Mesenchymal stem cell (in vitro differentiated cells and primary cell): ENCODE data around the gene POMC.
"Not testable (repeated sequence)": the region's sequence is repeated elsewhere in the genome, so short reads cannot be mapped to it uniquely, and the experiment has no call there.

Experiments
- DNase-seq: peaks from one replicate; pipeline ENCODE4 v3.0.0-alpha.2; 2013
- H2AFZ ChIP-seq: one replicate; pipeline ENCODE4 v1.6.1; 2013; ENCODE audit warnings: low read depth, mild to moderate bottlenecking, control low read depth, inconsistent platforms, low read length, moderate library complexity
- H2AK5ac ChIP-seq: 2 replicates; pipeline ENCODE4 v1.6.1; 2013; ENCODE audit warnings: low read length, moderate library complexity, mild to moderate bottlenecking, inconsistent platforms; ENCODE audit not compliant: severe bottlenecking
- H2BK120ac ChIP-seq: one replicate; pipeline ENCODE4 v1.6.1; 2013; ENCODE audit warnings: low read depth, mild to moderate bottlenecking, inconsistent platforms, low read length, moderate library complexity
- H2BK12ac ChIP-seq, 2 experiments: one replicate each; pipeline ENCODE4 v1.6.1; 2013; ENCODE audit warnings: inconsistent platforms in 2 of 2, low read length in 2 of 2, mild to moderate bottlenecking in 2 of 2, moderate library complexity in 2 of 2, control low read depth in 1 of 2
- H2BK15ac ChIP-seq: one replicate; pipeline ENCODE4 v1.6.1; 2013; ENCODE audit warnings: mild to moderate bottlenecking, low read depth, inconsistent platforms; ENCODE audit not compliant: poor library complexity, severe bottlenecking
- H2BK5ac ChIP-seq: 2 replicates; pipeline ENCODE4 v1.6.1; 2013; ENCODE audit warnings: low read depth, mild to moderate bottlenecking, low read length, control low read depth, inconsistent platforms; ENCODE audit not compliant: poor library complexity, severe bottlenecking
- H3K14ac ChIP-seq, 2 experiments: one replicate each; pipeline ENCODE4 v1.6.1; 2013; ENCODE audit warnings: inconsistent platforms in 2 of 2, low read length in 2 of 2, control low read depth in 1 of 2, mild to moderate bottlenecking in 1 of 2, moderate library complexity in 1 of 2
- H3K18ac ChIP-seq, 2 experiments: one replicate each; pipeline ENCODE4 v1.6.1; 2013; ENCODE audit warnings: inconsistent platforms in 2 of 2, low read length in 2 of 2, control low read depth in 1 of 2, low read depth in 1 of 2, mild to moderate bottlenecking in 1 of 2
- H3K23ac ChIP-seq, 2 experiments: one replicate each; pipeline ENCODE4 v1.6.1; 2013; ENCODE audit warnings: inconsistent platforms in 2 of 2, low read length in 2 of 2, mild to moderate bottlenecking in 2 of 2, moderate library complexity in 2 of 2, control low read depth in 1 of 2
- H3K27ac ChIP-seq: 2 replicates; pipeline ENCODE4 v1.5.1; 2013; ENCODE audit warnings: mild to moderate bottlenecking, moderate library complexity, low read length, control low read depth, inconsistent platforms; ENCODE audit not compliant: poor library complexity, severe bottlenecking
- H3K27me3 ChIP-seq, 2 experiments: 2 replicates each; pipeline versions ENCODE4 v1.6.1 to v1.7.0; 2013; ENCODE audit warnings: low read length in 2 of 2, mild to moderate bottlenecking in 2 of 2, moderate library complexity in 2 of 2, control low read depth in 1 of 2, inconsistent platforms in 1 of 2; ENCODE audit not compliant: control insufficient read depth in 1 of 2, insufficient read depth in 1 of 2
- H3K36me3 ChIP-seq, 2 experiments: 2 replicates each; pipeline versions ENCODE4 v1.6.1 to v1.7.0; 2013; ENCODE audit warnings: low read length in 2 of 2, control low read depth in 1 of 2, inconsistent platforms in 1 of 2, low read depth in 1 of 2, mild to moderate bottlenecking in 1 of 2; ENCODE audit not compliant: insufficient read depth in 2 of 2, control insufficient read depth in 1 of 2
- H3K4ac ChIP-seq, 2 experiments: one replicate each; pipeline ENCODE4 v1.6.1; 2013; ENCODE audit warnings: inconsistent platforms in 2 of 2, low read length in 2 of 2, mild to moderate bottlenecking in 2 of 2, moderate library complexity in 2 of 2, control low read depth in 1 of 2, low read depth in 1 of 2
- H3K4me1 ChIP-seq: 2 replicates; pipeline ENCODE4 v1.6.1; 2013; ENCODE audit warnings: low read depth, low read length, control low read depth; ENCODE audit not compliant: control insufficient read depth, insufficient read depth
- H3K4me2 ChIP-seq: 2 replicates; pipeline ENCODE4 v1.6.1; 2013; ENCODE audit warnings: low read length, mild to moderate bottlenecking, inconsistent platforms; ENCODE audit not compliant: poor library complexity, severe bottlenecking
- H3K4me3 ChIP-seq, 2 experiments: 2 replicates each; pipeline versions ENCODE4 v1.5.1 to v1.7.0; 2013; ENCODE audit warnings: low read length in 2 of 2, mild to moderate bottlenecking in 2 of 2, control low read depth in 1 of 2, low read depth in 1 of 2; ENCODE audit not compliant: insufficient read depth in 1 of 2
- H3K79me1 ChIP-seq: replicated peaks from 2 replicates; pipeline ENCODE4 v1.6.1; 2013; ENCODE audit warnings: mild to moderate bottlenecking, control low read depth, low read length, inconsistent platforms; ENCODE audit not compliant: poor library complexity, severe bottlenecking
- H3K9ac ChIP-seq: 2 replicates; pipeline ENCODE4 v1.7.0; 2013; ENCODE audit warnings: mild to moderate bottlenecking, low read length, moderate library complexity
- H3K9me3 ChIP-seq: 2 replicates; pipeline ENCODE4 v1.7.0; 2013; ENCODE audit warnings: mild to moderate bottlenecking, low read length; ENCODE audit not compliant: control insufficient read depth
- H4K8ac ChIP-seq: one replicate; pipeline ENCODE4 v1.6.1; 2013; ENCODE audit warnings: inconsistent platforms, mild to moderate bottlenecking, low read length, moderate library complexity
- H4K91ac ChIP-seq: one replicate; pipeline ENCODE4 v1.6.1; 2013; ENCODE audit warnings: mild to moderate bottlenecking, low read length, inconsistent platforms
- WGBS: methylation state at CpG from one replicate; pipeline ENCODE4 v1.1.7; 2013; ENCODE audit warnings: mixed read lengths; 5-methylcytosine and 5-hydroxymethylcytosine counted together

POMC gene

GRCh38 chr2:25127071-25127470 is 41.3 kb downstream of the POMC start:
- not testable (repeated sequence) for H3K14ac ChIP-seq, H3K4me3 ChIP-seq, H3K4ac ChIP-seq, H2BK12ac ChIP-seq, H4K91ac ChIP-seq, H2AK5ac ChIP-seq, H3K36me3 ChIP-seq, H3K4me1 ChIP-seq, H3K9me3 ChIP-seq, H3K18ac ChIP-seq, H4K8ac ChIP-seq, H2BK5ac ChIP-seq, H2AFZ ChIP-seq, H3K23ac ChIP-seq, DNase-seq, H2BK120ac ChIP-seq, H3K27ac ChIP-seq, H2BK15ac ChIP-seq, H3K4me2 ChIP-seq, H3K79me1 ChIP-seq
- WGBS, result no CpG with 5 or more reads among the region's 3 CpGs
- peaks cover 0 to 20% of the 10 kb centered on the region in 2 experiments for H3K27me3 ChIP-seq
- peak overlapping the region; percentile 86 for H3K9ac ChIP-seq

- no peaks in the 10 kb centered on the region for H3K79me1 ChIP-seq
- H3K18ac ChIP-seq, result no peak overlapping the region
- no peak overlapping the region for H3K23ac ChIP-seq
- no peak overlapping the region for H3K27ac ChIP-seq
- no peak overlapping the region for H2BK15ac ChIP-seq
- no peak for DNase-seq
- H3K14ac ChIP-seq, result no peak overlapping the region
- no peak overlapping the region for H2AK5ac ChIP-seq
- no peaks in the 10 kb centered on the region for H3K9me3 ChIP-seq
- H3K4me3 ChIP-seq, result no peak overlapping the region
- peaks cover 0 to 14% of the 10 kb centered on the region in 2 experiments for H3K27me3 ChIP-seq
- H3K4ac ChIP-seq, result no peak overlapping the region
- H3K36me3 ChIP-seq, result no peaks in the 10 kb centered on the region
- H2BK5ac ChIP-seq, result no peak overlapping the region
- no peak overlapping the region for H4K91ac ChIP-seq
- H2BK12ac ChIP-seq, result no peak overlapping the region
- H4K8ac ChIP-seq, result no peak overlapping the region
- H3K4me1 ChIP-seq, result peaks cover 3% of the 10 kb centered on the region
- no peak overlapping the region for H2BK120ac ChIP-seq
- 92% methylated on average over 4 of the region's 4 CpGs for WGBS
- H3K4me2 ChIP-seq, result no peak overlapping the region
- no peak overlapping the region for H3K9ac ChIP-seq
- no peak overlapping the region for H2AFZ ChIP-seq
Observed at GRCh38 chr2:25125976-25126375, 42.4 kb downstream of the POMC start.

- Histone ChIP-seq H2AK5ac (no peak overlapping the region), H3K9ac (no peak overlapping the region), H3K36me3 (no peaks in the 10 kb centered on the region), H2BK12ac (no peak overlapping the region), H2BK15ac (no peak overlapping the region), H3K4me2 (no peak overlapping the region), H2BK5ac (no peak overlapping the region), H3K4me1 (peaks cover 3% of the 10 kb centered on the region), H3K4ac (no peak overlapping the region), H3K18ac (no peak overlapping the region), H3K27ac (no peak overlapping the region), H3K23ac (no peak overlapping the region), H4K91ac (no peak overlapping the region), H2AFZ (no peak overlapping the region), H3K79me1 (no peaks in the 10 kb centered on the region), H2BK120ac (no peak overlapping the region), H3K9me3 (no peaks in the 10 kb centered on the region), H3K27me3 (peaks cover 0 to 7% of the 10 kb centered on the region in 2 experiments), H3K4me3 (no peak overlapping the region), H3K14ac (no peak overlapping the region), H4K8ac (no peak overlapping the region)
- no peak for DNase-seq
- WGBS, result 91% methylated on average over 7 of the region's 7 CpGs
Observed at GRCh38 chr2:25125189-25125588, 43.2 kb downstream of the POMC start.

GRCh38 chr2:25123682-25124081 is 44.7 kb downstream of the POMC start:
- Histone ChIP-seq H3K4me1 (no peaks in the 10 kb centered on the region), H3K14ac (no peak overlapping the region), H2BK120ac (no peak overlapping the region), H2BK15ac (no peak overlapping the region), H2AK5ac (no peak overlapping the region), H2BK12ac (no peak overlapping the region), H3K27me3 (no peaks in the 10 kb centered on the region), H3K79me1 (no peaks in the 10 kb centered on the region), H3K4ac (no peak overlapping the region), H3K4me3 (no peak overlapping the region), H3K27ac (no peak overlapping the region), H3K9me3 (no peaks in the 10 kb centered on the region), H3K23ac (no peak overlapping the region), H3K18ac (no peak overlapping the region), H4K8ac (no peak overlapping the region), H3K9ac (no peak overlapping the region), H3K4me2 (no peak overlapping the region), H3K36me3 (no peaks in the 10 kb centered on the region), H2BK5ac (no peak overlapping the region), H2AFZ (no peak overlapping the region), H4K91ac (peak overlapping the region; percentile 5)
- WGBS, result 96% methylated on average over 2 of the region's 5 CpGs
- no peak for DNase-seq
